Dedifferentiated amniotic fluid mesenchymal stem cell (primary cell): ENCODE results near the gene ACSL5.

Experiments
- DNase-seq: peaks from one replicate; pipeline ENCODE4 v3.0.0-alpha.2; 2016; ENCODE audit errors: extremely low spot score

ACSL5 gene

DNA sequence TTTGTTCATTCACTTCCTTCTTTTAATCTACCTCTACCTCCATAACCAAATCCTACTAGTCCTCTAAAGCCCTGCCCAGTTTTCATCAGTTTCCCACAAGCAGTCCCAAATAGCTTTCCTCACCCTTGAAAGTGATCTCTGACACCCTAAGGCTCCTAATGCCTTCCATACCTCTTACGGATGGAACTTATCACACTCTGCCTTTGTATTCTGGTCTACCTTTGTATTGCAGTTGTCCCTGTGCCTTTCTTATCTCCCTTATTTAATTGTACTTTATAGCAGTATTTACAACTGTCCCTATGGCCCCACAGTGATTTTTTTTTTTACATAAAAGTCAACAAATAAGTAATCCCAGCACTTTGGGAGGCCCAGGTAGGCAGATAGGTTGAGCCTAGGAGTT, 33.8 kb downstream of the ACSL5 start:
- no peak for DNase-seq

DNA sequence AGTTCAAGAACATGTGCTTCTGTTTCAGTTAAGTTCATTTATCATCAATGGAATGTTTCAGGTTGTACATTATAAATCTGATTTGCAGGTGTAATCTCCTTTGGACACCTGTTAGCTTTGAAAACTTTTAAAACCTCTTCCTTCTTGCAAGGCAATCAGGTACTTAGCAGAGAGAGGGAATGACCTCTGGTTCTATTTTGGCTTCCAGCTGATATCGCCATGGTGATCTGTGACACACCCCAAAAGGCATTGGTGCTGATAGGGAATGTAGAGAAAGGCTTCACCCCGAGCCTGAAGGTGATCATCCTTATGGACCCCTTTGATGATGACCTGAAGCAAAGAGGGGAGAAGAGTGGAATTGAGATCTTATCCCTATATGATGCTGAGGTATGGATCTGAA, 35.4 kb downstream of the ACSL5 start:
- DNase-seq, result no peak

DNA sequence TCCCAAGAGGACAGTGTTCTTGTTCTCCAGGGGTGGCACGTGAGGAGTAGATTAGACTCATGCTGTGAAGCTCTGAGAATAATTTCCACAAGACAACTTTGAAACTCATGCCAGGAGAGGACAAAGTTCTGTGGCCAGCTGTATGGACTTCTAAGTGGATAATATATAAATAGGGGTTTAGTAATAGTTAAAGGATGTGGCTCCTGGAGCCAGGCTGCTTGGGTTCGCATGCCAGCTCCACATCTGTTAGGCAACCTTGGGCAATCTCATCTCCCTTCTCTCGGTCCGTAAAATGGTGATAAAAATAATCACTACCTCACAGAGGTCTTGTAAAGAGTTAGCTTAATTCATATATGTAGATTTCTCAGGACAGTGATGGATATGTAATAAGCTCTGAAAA, 35.8 kb downstream of the ACSL5 start:
- DNase-seq, result no peak

DNA sequence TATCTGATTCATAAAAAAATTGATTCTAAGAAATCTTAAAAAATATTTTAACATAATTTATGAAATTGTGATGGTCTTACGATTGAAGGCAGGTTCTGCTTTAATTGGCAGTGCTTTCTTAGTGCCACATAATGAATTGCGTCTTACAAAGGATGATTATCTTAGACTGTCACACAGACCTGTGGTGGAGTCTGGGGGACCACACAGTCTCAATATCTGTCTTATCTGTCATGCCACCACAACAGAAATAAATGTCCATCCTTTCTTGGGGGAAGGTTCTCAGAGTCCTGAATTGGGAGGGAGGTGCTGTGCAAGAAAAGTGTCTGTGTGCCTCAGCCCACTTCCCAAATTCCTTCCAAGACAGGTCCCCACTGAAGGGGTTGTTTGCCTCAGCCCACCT, 38.8 kb downstream of the ACSL5 start:
- DNase-seq, result no peak

DNA sequence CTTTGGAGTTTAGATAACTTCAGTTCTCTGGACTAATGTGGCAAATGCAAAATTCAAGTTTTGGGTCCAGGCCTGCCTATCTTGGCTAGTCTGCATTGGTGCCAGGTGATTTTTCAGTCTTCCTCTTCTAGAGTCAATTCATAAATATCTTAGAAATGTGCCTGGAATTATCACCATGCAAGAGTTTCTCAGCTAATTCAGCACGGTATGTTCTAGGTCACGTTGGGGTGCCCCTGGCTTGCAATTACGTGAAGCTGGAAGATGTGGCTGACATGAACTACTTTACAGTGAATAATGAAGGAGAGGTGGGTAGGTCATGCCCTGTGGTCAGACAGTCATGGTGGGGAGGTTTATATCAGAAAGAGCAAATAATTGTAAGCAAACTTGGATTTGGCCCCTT, 47.8 kb downstream of the ACSL5 start:
- DNase-seq, result no peak

DNA sequence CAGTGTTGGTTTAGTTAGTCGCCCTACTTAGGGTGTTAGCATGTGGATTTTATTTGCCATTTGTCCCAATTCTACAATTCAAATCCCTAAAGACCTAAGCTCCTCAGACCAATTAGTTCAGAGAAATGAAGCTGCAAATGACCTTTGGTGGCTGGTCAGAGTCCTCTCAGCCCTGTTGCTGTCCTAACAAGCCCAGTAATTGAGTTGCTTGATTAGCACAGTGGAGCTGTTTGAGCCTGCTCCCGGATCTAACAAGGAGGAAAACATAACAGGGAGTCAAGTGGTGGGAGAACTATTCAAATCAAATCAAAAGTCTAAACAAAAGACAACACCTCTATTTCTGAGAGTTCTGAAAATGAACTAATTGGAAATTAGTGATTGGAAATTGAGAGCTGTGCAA, 50.7 kb downstream of the ACSL5 start:
- no peak for DNase-seq

DNA sequence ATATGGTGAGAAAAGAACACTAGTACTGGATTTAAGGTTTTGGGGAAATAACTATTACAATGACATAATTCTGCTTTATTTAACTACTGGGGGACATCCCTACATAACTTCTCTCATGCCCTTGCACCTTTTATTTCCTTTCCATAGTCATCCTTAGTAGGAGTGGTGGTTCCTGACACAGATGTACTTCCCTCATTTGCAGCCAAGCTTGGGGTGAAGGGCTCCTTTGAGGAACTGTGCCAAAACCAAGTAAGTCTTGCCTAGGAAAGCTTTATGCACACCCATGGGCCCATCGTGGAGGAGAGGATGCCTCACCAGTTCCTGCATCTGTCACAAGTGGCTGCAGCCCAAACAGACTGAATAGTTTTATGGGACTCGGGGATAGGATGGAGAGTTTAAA, 52.2 kb downstream of the ACSL5 start:
- DNase-seq, result no peak

DNA sequence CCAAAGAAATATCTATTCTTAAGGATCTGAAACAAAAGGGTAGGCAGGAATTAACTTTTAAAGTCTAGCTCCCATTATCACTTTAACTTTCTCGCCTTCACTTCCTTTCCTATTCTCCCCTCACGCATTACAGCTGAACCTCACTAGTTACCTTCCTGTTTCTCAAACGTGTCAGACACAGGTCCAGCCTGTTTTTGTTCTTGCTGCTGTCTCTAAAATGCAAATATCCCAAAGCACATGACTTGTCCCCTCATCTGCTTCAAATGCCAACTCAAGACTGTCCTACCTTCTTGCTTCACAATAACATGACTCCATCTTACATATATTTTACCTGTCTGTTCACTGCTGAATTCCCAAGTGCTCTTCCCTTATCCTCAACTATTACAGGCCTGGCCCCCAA, 55.2 kb downstream of the ACSL5 start:
- DNase-seq, result no peak

DNA sequence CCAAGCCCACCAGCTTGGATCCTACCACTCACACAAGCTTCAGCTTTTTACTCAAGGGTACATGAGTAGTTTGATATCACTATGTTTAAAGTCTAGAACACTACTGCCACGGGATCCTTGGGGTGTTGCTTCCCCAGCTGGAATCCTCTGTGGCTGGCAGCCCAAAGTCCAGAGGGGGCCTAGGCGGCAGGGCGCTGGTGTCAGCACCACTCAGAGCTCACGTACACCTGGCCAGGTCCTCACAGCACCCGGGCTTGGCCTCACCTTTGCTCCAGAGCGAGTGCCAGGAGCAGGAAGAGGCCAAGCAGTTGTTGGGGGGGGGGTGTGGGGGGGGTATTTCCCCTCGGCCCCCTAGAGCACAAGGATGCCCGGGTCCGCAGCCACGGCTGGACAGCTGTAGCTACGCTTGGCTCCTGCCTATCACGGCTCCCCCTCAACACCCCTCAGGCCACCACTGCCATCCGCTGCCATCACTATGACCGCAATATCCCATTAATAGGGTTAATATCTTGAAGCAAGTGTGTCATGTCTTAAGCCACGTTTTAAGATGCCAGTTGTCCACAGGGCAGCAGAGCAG, 55.8 kb downstream of the ACSL5 start:
- DNase-seq, result no peak

DNA sequence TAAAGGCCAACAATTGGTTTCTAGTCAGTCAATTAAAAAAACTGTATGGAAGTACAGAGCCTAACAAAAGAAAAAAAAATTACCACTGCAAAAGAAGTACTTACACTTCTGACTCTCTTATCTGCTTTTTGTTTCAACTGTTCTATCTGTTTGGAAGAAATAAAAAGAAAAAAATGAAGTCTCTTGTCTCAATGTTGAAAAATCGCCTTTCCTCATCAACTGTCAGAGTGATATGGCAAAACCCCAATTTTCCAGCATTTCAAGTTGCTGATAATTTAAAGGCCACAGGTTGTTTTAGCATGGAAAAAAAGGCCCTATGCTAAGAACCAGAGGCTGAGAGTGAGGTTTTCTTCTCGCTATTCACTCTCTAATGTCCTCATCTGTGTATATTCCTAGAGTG, 59.2 kb downstream of the ACSL5 start:
- no peak for DNase-seq

DNA sequence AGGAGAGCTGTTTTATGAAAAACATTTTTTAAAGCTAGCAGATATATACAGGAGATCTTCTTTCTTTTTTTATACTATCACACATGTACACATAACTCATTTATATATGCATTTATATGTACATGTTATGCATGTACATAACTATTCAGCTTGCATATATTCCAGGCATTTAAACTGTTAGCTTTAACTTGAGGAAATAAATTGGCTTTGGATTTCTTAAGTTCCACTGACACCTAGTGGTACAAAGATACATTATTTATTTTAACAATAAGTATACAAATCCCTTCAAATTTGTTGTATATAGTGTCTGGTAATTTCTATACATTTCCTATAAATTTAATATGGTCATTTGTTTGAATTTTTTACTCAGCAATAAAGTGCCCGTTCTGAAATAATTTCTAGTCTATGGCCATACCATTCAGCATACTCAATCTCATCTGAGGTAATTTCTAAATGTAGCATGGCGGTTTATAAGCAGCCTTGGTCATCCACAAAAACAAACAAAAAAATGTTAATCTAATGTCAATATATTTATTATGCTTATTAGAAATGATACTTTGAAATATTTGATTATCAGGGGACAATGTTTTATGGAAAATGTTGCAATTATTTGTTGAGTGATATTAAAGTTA, 61.2 kb downstream of the ACSL5 start:
- DNase-seq, result peak; percentile 25

DNA sequence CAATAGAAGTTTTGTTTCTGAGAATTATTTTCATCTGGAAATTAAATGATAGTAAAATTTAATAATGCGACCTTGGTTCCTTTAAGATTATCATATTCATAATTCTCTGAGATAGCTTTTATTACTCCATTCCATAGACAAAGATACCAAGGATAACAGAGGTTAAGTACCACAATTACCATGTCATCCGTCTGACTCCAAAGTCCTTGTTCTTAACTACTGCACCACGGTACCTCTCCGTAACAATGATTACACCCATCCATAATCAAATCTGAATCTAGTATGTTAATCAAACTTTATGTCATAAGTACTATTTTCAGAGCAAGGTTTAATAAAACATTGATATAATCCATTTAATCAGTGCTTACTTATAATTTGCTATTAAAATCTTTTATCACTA, 64.4 kb downstream of the ACSL5 start:
- DNase-seq, result no peak

DNA sequence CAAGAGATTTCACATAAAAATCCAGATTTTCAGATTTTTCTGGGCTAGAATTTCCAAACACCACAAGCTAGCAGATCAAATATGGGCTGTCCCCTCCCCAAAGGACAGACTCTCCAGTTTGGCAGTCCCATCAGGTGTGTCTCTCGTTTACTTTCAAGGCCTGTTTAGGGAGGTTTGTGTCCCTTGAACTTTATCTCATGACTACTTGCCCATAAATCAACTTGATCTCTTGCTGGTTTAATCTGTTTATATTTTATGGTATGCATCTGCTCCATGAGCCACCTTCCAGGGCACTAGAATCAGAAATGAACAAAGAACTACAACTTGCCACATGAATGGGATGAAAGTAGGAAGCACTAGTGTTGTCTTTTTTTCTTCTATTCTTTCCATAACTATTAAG, 67.6 kb downstream of the ACSL5 start:
- DNase-seq, result no peak

DNA sequence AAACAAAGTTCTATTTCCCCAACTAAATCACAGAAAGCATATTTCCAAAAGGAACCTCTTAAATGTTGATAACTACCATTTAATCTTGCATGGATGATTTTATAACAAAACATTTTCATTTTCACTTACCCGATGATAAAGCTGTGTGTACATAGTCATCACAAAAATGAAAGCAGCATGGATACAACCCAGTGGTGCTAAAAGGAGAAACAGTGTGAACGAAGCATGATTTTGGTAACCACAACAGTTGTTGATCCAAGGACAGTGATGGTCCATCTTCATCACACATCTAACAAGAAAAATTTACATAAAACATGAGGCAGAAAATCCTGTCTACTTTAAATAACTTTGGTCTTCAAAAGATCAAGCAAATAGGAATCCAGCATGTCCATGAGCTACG, 68.1 kb downstream of the ACSL5 start:
- DNase-seq, result no peak

DNA sequence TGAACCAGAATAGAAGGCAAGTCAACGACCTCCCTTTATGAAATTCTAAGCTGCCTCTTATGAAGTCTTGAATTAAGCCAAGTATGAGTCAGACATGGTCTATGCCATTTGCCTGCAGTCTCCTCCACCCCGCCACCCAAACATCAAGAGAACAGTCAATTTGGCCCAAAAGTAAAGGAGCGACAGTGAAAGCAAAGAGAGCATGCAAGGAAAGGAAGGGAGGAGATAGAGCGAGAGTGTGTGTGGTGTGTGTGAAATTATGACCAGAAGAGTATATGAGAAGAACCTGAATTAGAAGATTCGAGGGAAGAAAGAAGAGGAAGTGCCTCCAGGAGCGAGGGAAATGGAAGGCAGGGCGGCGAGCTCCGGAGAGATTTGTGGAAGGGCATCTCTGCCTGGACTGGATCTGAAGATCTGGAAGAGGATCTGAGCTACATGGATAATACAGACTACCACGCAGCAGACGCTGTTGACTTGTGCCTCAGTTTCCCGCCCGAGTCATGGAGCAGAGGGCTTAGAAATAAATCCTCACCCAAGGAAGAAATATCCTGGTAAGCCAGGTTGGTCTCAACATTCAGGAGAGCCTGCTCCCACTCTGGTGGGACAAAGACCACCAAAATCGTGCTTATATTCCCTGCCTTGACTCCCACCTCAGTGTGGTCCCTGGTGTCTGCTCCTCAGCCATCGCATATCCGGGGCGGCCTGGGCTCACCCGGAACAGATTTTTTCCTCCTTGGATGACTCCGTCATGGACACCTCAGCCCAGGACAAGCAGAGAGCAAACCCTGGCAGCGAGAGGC, 72.3 kb downstream of the ACSL5 start:
- DNase-seq, result no peak

DNA sequence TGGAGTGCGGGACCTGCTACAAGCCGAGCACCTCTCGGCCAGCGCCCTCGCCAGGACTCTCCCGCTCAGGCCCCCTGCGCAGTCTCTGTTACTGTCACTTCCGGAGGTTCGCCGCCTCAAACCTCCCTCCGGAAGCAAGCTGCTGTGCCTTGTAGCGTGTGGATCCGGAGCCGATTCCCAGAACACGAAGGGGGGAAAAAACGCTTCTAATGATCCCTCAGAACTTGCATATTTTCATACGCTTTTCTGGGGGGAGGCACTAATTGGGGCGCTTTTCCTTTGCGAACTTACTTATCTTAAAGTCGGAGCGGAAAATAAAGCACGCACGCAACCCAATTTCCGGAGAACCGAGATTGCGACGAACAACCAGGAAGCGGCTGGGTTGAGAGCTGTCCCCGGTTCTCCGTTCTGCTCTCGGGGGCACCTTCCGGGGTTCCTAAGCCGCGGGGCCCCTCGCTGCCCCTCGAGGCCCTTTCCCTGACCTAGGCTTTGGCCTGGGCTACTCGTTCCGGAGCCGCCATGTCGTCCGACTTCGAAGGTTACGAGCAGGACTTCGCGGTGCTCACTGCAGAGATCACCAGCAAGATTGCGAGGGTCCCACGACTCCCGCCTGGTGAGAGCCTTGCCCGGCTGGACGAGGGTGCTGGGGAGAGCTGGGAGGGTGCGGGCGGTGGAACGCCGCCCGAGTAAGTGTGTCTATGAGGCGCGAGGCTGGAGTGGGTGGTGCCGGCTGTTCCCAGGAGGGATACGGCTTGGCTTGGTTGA, 73.1 kb downstream of the ACSL5 start, which contains the start of the genes VTI1A and ZDHHC6:
VTI1A (plus strand) TSS at position 361 of the 765 bp plus-strand sequence; CDS start at position 520, 159 bp downstream.
ZDHHC6 (minus strand) TSS at position 60 of the 765 bp plus-strand sequence. CDS start 1,478 bp downstream, outside the sequence.
- DNase-seq, result peak; percentile 82

DNA sequence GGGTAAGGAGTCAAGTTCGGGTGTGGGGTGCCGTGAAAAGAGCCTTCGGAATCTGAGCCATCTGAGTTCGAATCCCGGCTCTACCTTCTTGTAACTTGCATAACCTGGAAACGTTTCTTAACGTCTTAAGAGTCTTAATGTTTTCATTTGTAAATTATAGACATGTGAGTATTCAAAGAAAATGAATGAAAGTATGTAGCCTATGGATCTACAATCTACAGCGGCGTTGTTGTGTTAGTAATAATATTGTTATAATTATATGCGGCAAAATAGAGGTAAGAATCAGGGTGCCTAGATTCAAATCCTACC, 73.7 kb downstream of the ACSL5 start:
- no peak for DNase-seq

DNA sequence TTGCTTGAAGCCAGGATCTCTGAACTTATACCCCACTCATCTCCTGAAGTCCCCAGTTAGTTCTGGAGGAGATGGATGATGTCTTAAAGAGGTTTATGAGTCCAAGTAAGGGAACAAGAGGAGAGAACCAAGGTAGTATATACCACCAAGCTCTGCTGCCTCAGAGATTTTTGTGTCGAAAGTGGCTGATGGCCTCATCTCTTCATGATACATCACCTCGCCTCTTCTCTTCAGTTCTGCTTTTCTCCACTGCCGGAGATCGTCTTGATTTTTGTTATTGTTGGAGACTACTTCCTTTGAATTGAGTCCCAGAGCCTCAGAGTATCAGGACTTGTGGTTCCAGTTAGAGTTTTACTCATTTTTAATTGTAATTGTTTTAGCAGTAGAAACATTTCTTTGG, 75.0 kb downstream of the ACSL5 start:
- no peak for DNase-seq

DNA sequence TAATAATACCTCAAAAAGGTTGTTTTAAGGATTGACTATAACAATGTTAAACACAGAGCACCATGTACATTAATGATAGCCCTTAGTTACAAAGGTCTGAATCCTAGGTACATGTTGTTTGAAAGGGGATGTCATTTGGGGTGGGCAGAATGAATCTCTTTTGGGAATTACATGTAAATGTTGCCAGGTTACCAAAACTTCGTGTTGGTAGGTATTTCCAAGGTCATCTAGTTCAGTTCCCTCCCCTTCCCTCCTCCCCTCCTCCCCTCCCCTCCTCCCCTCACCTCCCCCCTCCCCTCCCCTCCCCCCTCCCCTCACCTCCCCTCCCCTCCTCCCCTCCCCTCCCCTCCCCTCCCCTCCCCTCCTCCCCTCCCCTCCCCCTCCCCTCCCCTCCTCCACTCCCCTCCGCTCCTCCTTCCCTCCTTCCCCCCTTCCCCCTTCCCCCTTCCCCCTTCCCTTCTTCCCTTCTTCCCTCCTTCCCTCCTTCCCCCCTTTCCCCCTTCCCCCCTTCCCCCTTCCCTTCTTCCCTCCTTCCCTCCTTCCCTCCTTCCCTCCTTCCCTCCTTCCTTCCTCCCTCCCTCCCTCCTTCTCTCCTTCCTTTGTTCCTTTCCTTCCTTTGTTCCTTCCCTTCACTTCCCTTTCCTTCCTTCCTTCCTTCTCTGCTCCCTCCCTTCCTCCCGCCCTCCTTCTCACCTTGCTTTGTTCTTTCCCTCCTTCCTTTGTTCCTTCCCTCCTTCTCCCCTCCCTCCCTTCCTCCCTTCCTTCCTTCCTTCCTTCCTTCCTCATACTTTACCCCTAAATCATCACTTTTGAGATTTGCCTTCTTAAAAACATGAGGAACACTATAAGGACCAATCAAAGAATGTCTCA, 81.2 kb downstream of the ACSL5 start:
- DNase-seq, result no peak

DNA sequence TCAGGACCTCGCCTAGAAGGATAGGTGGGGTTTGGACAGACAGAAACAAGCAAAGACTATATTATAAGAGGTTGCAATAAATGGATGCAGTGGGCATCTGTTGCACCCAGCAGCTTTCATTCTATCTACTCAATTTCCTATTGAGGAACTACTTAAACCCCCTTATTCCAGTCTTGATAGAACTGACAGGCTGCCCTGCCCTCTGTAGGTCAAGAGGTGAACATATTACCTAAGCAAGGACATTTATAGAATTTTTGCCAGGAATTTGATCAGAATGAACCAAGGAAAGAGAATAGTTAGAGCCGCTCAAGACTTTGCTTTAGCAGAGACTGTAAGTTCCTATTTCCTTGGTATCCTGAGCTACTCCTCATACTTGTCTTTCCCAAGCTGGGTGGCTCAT, 82.6 kb downstream of the ACSL5 start:
- DNase-seq, result no peak

DNA sequence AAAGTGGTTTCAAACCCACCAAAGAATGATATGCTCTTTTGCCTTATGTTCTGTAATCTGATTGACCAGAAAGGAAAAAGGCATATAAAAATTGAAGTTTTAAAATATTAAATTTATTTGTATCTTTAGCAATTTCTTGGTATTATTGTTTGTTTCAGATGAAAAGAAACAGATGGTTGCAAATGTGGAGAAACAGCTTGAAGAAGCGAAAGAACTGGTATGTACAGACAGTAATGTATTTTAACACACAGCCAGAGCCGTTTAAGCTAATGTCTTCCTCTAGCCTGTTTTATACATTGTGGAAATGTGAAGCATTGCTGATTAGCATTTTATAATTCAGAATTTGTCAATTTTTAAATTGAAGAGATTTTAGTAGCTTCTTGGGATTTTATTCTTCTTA, 86.5 kb downstream of the ACSL5 start:
- DNase-seq, result no peak
